Measurements from ENCODE around the gene ST8SIA5. TPM values are rescaled to one million over a fixed set of nuclear protein-coding genes. Genes with fewer than 3 reads are reported as not detected.
A peak's percentile ranks its signal among the peaks of the same experiment; 100 is the strongest.

The ST8SIA5 gene
- total and polyA plus RNA-seq, 2 experiments from 2014 or later, result 3.3 to 4.8 TPM

GRCh38 chr18:46628206-46628605, 128.6 kb downstream of the ST8SIA5 start:
- Mint-ChIP-seq H3K27me3 (ENCODE audit: insufficient read depth, low read depth, poor library complexity) (peaks cover 3% of the 10 kb centered on the region), H3K27ac (no peak overlapping the region), H3K4me3 (no peak overlapping the region), H3K4me1 (no peaks in the 10 kb centered on the region), H3K36me3 (ENCODE audit: low read depth) (no peaks in the 10 kb centered on the region), H3K9me3 (no peaks in the 10 kb centered on the region)
- H3K4me2 ChIP-seq, result no peak overlapping the region
- H3F3A ChIP-seq (replicated peaks; ENCODE audit: low read depth), result no peaks in the 10 kb centered on the region
- no peaks in the 10 kb centered on the region; the same call in 1 of the 2 replicates for H3K9me2 ChIP-seq (ENCODE audit: insufficient read depth)
- no peak overlapping the region for H3K4me3 ChIP-seq
- no peaks in the 10 kb centered on the region for H3K4me1 ChIP-seq (ENCODE audit: insufficient read depth)
- no peaks in the 10 kb centered on the region for H3K36me3 ChIP-seq (ENCODE audit: insufficient read depth)
- peak; percentile 35; the same call in 1 of the 3 replicates for ATAC-seq
- H4K20me1 ChIP-seq (replicated peaks; ENCODE audit: insufficient read depth), result no peaks in the 10 kb centered on the region
- H2AFZ ChIP-seq, result no peak overlapping the region
- no peak for DNase-seq (ENCODE audit: low spot score)
- no peaks in the 10 kb centered on the region for H3K27me3 ChIP-seq (ENCODE audit: insufficient read depth)
- no peaks in the 10 kb centered on the region for H3K79me2 ChIP-seq (replicated peaks; ENCODE audit: insufficient read depth)
- TF ChIP-seq STAT1 (IDR thresholded peaks at IDR 0.05; ENCODE audit: unreplicated experiment), result no peak
- no peak for TF ChIP-seq CREB1 (CRISPR knock-in tag; IDR thresholded peaks at IDR 0.05; ENCODE audit: low read depth)
- no peak for TF ChIP-seq NANOG (IDR thresholded peaks at IDR 0.05; ENCODE audit: borderline replicate concordance)
- TF ChIP-seq EZH2phosphoT487 (IDR thresholded peaks at IDR 0.05; ENCODE audit: unreplicated experiment), result no peak
- TF ChIP-seq JUNB (IDR thresholded peaks at IDR 0.05; ENCODE audit: unreplicated experiment), result no peak
- no peak for TF ChIP-seq ZNF462 (CRISPR knock-in tag; IDR thresholded peaks at IDR 0.05)
- TF ChIP-seq ZNF114 (CRISPR knock-in tag; IDR thresholded peaks at IDR 0.05), result no peak
- H3K27ac ChIP-seq (ENCODE audit: low read depth), result no peak overlapping the region

- Histone ChIP-seq H3K4me2 (no peak overlapping the region), H3K79me2 (replicated peaks; ENCODE audit: insufficient read depth) (no peaks in the 10 kb centered on the region), H3K9me2 (ENCODE audit: insufficient read depth) (no peaks in the 10 kb centered on the region; the same call in 1 of the 2 replicates), H4K20me1 (replicated peaks; ENCODE audit: insufficient read depth) (no peaks in the 10 kb centered on the region), H2AFZ (no peak overlapping the region), H3F3A (replicated peaks; ENCODE audit: low read depth) (no peaks in the 10 kb centered on the region), H3K27me3 (ENCODE audit: insufficient read depth) (no peaks in the 10 kb centered on the region), H3K36me3 (ENCODE audit: insufficient read depth) (no peaks in the 10 kb centered on the region), H3K4me1 (ENCODE audit: insufficient read depth) (no peaks in the 10 kb centered on the region), H3K27ac (ENCODE audit: low read depth) (no peak overlapping the region), H3K4me3 (no peak overlapping the region)
- H3K4me3 Mint-ChIP-seq, result no peak overlapping the region
- peaks cover 3% of the 10 kb centered on the region for H3K27me3 Mint-ChIP-seq (ENCODE audit: insufficient read depth, low read depth, poor library complexity)
- DNase-seq (ENCODE audit: low spot score), result no peak
- no peak overlapping the region for H3K27ac Mint-ChIP-seq
- no peaks in the 10 kb centered on the region for H3K36me3 Mint-ChIP-seq (ENCODE audit: low read depth)
- ATAC-seq, result no peak
- no peaks in the 10 kb centered on the region for H3K9me3 Mint-ChIP-seq
- H3K4me1 Mint-ChIP-seq, result no peaks in the 10 kb centered on the region
- TF ChIP-seq ETS1 (IDR thresholded peaks at IDR 0.05) (no peak), POLR2AphosphoS5 (IDR thresholded peaks at IDR 0.05; ENCODE audit: low read depth) (no peak), STAT1 (IDR thresholded peaks at IDR 0.05; ENCODE audit: unreplicated experiment) (no peak), ZNF114 (CRISPR knock-in tag; IDR thresholded peaks at IDR 0.05) (no peak)
Observed at GRCh38 chr18:46627136-46627535, 129.7 kb downstream of the ST8SIA5 start.
